A549 (cell line): ENCODE data around the gene CRBN.

Source experiments
- CHD2 ChIP-seq: fragments of 150-350 bp; IDR thresholded peaks from 2 replicates; pipeline ENCODE4 v1.6.1; 2014; ENCODE audit warnings: low read length; ENCODE audit not compliant: partially characterized antibody
- CHD4 ChIP-seq: fragments of 200-600 bp; sonication (generic); IDR thresholded peaks from 2 replicates; pipeline ENCODE4 v1.6.1; 2016; ENCODE audit warnings: antibody characterized with exemption, mild to moderate bottlenecking, borderline replicate concordance
- CTCF ChIP-seq: fragments of >200 bp; sonication (Bioruptor Twin); formaldehyde crosslinking; IDR thresholded peaks from 3 replicates; pipeline ENCODE4 v1.5.1; 2016
- EP300 ChIP-seq, 2 experiments: fragments of >200 bp; sonication (Bioruptor Twin); formaldehyde crosslinking; IDR thresholded peaks; 2 replicates in 1 of 2; 3 replicates in 1 of 2; pipeline ENCODE4 v1.6.1; 2016 to 2017
- ESRRA ChIP-seq: fragments of 150-350 bp; IDR thresholded peaks from 2 replicates; pipeline ENCODE4 v1.6.1; 2014; ENCODE audit warnings: mild to moderate bottlenecking, low read length, borderline replicate concordance
- MAX ChIP-seq: IDR thresholded peaks from 2 replicates; pipeline ENCODE4 v1.6.1; 2012
- MYC ChIP-seq: IDR thresholded peaks from 2 replicates; pipeline ENCODE4 v1.6.1; 2012; ENCODE audit warnings: mild to moderate bottlenecking, inconsistent platforms, low read length, improper control_type of control experiment, borderline replicate concordance
- POLR2A ChIP-seq: IDR thresholded peaks from 2 replicates; pipeline ENCODE4 v1.6.1; 2012; ENCODE audit warnings: mild to moderate bottlenecking, low read length
- RAD21 ChIP-seq, 2 experiments: fragments of >200 bp in 1 of 2; sonication (Bioruptor Twin) in 1 of 2; formaldehyde crosslinking in 1 of 2; IDR thresholded peaks in 1 of 2; conservative IDR thresholded peaks in 1 of 2; 2 replicates in 1 of 2; 3 replicates in 1 of 2; pipeline ENCODE4 v1.6.1; 2012 to 2018; ENCODE audit warnings: inconsistent platforms in 1 of 2
- REST ChIP-seq: fragments of 200-600 bp; sonication (generic); IDR thresholded peaks from 2 replicates; pipeline ENCODE4 v1.6.1; 2016; ENCODE audit warnings: antibody characterized with exemption, mild to moderate bottlenecking, moderate library complexity

DNA sequence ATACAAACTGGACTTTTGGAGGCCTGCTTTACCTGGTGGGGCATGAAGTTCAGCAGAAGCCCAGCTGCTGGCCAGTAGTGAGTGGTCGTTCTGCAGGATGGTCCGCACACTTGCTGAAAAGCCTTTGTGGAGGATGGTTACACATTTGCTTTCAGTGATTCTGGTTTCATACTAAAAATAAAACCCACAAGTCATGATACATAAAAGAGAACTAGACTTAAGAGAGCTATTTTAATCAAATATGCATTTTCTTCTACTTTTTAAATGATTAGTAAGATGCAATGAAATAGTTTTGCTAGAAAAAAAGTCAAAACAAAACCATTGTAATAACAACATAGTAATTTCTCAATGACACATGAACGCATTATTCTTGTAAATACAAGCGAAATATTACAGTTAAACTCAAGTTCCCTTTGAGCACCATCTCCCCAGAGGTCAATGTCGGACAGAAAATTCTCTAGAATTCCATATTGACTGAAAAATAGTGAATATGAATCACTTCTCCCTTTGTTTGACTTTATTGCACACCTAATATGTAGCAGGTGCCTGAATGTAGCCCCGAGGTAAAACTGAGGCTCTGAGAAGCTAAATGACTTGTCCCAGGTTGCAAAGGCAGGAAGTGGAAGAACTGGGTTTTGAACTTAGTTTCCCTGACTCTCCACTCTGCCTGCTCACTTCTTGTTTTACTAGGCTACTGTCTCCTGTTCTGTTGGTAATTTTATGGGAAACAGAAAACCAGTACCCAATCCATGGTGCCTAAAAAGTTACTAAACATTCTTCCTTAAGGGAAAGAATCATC is 77.6 kb downstream of the CRBN start:
- TF ChIP-seq CTCF (no peak), REST (no peak), POLR2A (no peak), MAX (no peak), MYC (no peak), EP300 (IDR thresholded peaks at IDR 0.05) (no peak), CHD2 (no peak), ESRRA (no peak), CHD4 (no peak), RAD21 (conservative IDR thresholded peaks at IDR 0.05 in 1 of 2, IDR thresholded peaks at IDR 0.05 in 1 of 2) (no peak)
